DOHH2 (cell line): ENCODE results near the gene TIMM23.

Experiments
- EZH2phosphoT487 ChIP-seq: fragments of 200-600 bp; sonication (generic); IDR thresholded peaks from 2 replicates; pipeline ENCODE4 v1.6.1; 2017; ENCODE audit warnings: borderline replicate concordance, mild to moderate bottlenecking, antibody characterized with exemption, low read length, moderate library complexity, mixed read lengths
- TF ChIP-seq, protein P1 (sequence below): fragments of 200-600 bp; sonication (generic); IDR thresholded peaks from one replicate; pipeline ENCODE4 v1.5.1; 2014; ENCODE audit warnings: antibody characterized with exemption, mild to moderate bottlenecking, low read depth, low read length; ENCODE audit not compliant: poor library complexity, severe bottlenecking

DNA sequence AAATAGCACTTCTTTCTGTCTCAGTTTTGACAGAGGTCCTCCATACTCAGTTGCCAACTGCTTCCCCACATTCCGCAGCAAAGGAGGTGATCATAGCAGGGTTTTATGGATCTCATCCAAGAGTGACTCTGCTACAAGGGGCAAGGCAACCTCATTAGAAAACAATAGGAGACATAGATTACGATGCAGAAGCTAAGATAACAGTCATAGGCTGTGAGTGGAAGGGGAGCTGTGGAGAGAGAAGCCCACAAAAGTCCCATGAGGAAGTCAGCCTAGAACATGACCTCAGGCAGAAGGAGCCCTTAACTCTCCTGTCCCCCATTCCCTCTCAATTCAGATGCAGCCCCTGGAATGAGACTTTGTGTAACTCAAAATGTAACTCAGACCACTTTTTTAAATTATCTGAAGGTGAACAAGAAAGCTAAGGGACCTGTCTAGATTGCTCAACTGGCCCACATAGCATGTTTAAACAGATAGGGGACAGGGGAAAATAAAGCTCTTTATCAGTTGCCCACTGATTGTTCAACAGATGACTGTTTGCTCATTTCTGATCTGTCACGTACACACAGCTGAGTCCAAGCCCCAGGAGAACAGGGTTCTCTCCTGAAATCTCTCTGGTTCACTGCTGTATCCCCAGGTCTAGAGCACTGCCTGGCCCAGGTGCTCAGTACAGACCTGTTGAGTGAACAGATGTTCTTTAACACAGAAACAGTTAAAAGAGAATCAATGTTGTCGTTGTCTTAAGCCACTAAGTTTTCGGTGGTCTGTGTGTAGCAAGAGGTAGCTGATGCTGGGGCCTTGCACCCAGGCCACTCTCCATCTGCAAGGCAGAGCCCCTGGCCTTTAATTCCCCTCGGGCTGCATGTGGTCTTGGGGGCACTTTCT, 59.6 kb downstream of the TIMM23 start:
- TF ChIP-seq, protein P1, sequence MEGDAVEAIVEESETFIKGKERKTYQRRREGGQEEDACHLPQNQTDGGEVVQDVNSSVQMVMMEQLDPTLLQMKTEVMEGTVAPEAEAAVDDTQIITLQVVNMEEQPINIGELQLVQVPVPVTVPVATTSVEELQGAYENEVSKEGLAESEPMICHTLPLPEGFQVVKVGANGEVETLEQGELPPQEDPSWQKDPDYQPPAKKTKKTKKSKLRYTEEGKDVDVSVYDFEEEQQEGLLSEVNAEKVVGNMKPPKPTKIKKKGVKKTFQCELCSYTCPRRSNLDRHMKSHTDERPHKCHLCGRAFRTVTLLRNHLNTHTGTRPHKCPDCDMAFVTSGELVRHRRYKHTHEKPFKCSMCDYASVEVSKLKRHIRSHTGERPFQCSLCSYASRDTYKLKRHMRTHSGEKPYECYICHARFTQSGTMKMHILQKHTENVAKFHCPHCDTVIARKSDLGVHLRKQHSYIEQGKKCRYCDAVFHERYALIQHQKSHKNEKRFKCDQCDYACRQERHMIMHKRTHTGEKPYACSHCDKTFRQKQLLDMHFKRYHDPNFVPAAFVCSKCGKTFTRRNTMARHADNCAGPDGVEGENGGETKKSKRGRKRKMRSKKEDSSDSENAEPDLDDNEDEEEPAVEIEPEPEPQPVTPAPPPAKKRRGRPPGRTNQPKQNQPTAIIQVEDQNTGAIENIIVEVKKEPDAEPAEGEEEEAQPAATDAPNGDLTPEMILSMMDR, result no peak
- no peak for TF ChIP-seq EZH2phosphoT487
